GM23338 (cell line): ENCODE data around the gene GPNMB. TPM values are rescaled to one million over a fixed set of nuclear protein-coding genes. Genes with fewer than 3 reads are reported as not detected.
"Not testable (repeated sequence)": the region's sequence is repeated elsewhere in the genome, so short reads cannot be mapped to it uniquely, and the experiment has no call there.

ENCODE experiments used
- ATAC-seq: fragments of 200-7000 bp; cut with Tn5 transposase; 3 replicates; pipeline ENCODE4 v1.9.1; 2020
- DNase-seq: peaks from one replicate; pipeline ENCODE4 v3.0.0-alpha.2; 2015; ENCODE audit warnings: low spot score
- H2AFZ ChIP-seq: fragments of 200-600 bp; sonication (generic); 2 replicates; pipeline ENCODE4 v1.8.0; 2016; ENCODE audit warnings: antibody characterized with exemption, mild to moderate bottlenecking, moderate library complexity
- H3F3A ChIP-seq: fragments of 200-600 bp; sonication (generic); replicated peaks from 2 replicates; pipeline ENCODE4 v1.8.0; 2017; ENCODE audit warnings: antibody characterized with exemption, mixed run types, low read depth
- H3K27ac ChIP-seq: fragments of 200-600 bp; sonication (generic); 2 replicates; pipeline ENCODE4 v1.6.1; 2016; ENCODE audit warnings: low read depth
- H3K27me3 ChIP-seq: fragments of 200-600 bp; sonication (generic); 2 replicates; pipeline ENCODE4 v1.8.0; 2016; ENCODE audit warnings: mild to moderate bottlenecking, mixed run types, moderate library complexity; ENCODE audit not compliant: insufficient read depth
- H3K36me3 ChIP-seq: fragments of 200-600 bp; sonication (generic); 2 replicates; pipeline ENCODE4 v1.8.0; 2016; ENCODE audit warnings: mild to moderate bottlenecking; ENCODE audit not compliant: insufficient read depth
- H3K4me1 ChIP-seq: fragments of 200-600 bp; sonication (generic); 2 replicates; pipeline ENCODE4 v1.8.0; 2016; ENCODE audit warnings: mild to moderate bottlenecking, moderate library complexity; ENCODE audit not compliant: insufficient read depth
- H3K4me2 ChIP-seq: fragments of 200-600 bp; sonication (generic); 2 replicates; pipeline ENCODE4 v1.7.1; 2017; ENCODE audit warnings: mixed run types
- H3K4me3 ChIP-seq: fragments of 200-600 bp; sonication (generic); 2 replicates; pipeline ENCODE4 v1.6.1; 2016; ENCODE audit warnings: mixed run types
- H3K79me2 ChIP-seq: fragments of 200-600 bp; sonication (generic); replicated peaks from 2 replicates; pipeline ENCODE4 v1.8.0; 2017; ENCODE audit warnings: mild to moderate bottlenecking; ENCODE audit not compliant: insufficient read depth
- H3K9me2 ChIP-seq: fragments of 200-600 bp; sonication (generic); 2 replicates; pipeline ENCODE4 v1.8.0; 2017; ENCODE audit not compliant: insufficient read depth
- H4K20me1 ChIP-seq: fragments of 200-600 bp; sonication (generic); replicated peaks from 2 replicates; pipeline ENCODE4 v1.8.0; 2017; ENCODE audit warnings: mild to moderate bottlenecking; ENCODE audit not compliant: insufficient read depth
- H3K27ac Mint-ChIP-seq: 2 replicates; pipeline ENCODE4 v1.8.0; 2020; ENCODE audit warnings: inconsistent platforms, mild to moderate bottlenecking, moderate library complexity, mixed read lengths
- H3K27me3 Mint-ChIP-seq: 3 replicates; pipeline ENCODE4 v1.8.0; 2022; ENCODE audit warnings: low read depth, mild to moderate bottlenecking, moderate library complexity, mixed read lengths, inconsistent platforms; ENCODE audit not compliant: insufficient read depth, poor library complexity
- H3K36me3 Mint-ChIP-seq: 3 replicates; pipeline ENCODE4 v1.8.0; 2021; ENCODE audit warnings: low read depth, mild to moderate bottlenecking, inconsistent platforms, moderate library complexity, mixed read lengths
- H3K4me1 Mint-ChIP-seq: 3 replicates; pipeline ENCODE4 v1.8.0; 2020; ENCODE audit warnings: mild to moderate bottlenecking, inconsistent platforms, mixed read lengths
- H3K4me3 Mint-ChIP-seq: 3 replicates; pipeline ENCODE4 v1.8.0; 2021; ENCODE audit warnings: moderate library complexity, mild to moderate bottlenecking, inconsistent platforms, mixed read lengths
- H3K9me3 Mint-ChIP-seq: 3 replicates; pipeline ENCODE4 v1.8.0; 2020; ENCODE audit warnings: moderate library complexity, mild to moderate bottlenecking, inconsistent platforms, mixed read lengths
- EZH2phosphoT487 ChIP-seq: fragments of 200-600 bp; sonication (generic); IDR thresholded peaks from one replicate; pipeline ENCODE4 v1.8.1; 2018; ENCODE audit warnings: antibody characterized with exemption; ENCODE audit not compliant: unreplicated experiment
- POLR2AphosphoS5 ChIP-seq: IDR thresholded peaks from 2 replicates; pipeline ENCODE4 v1.6.1; 2016; ENCODE audit warnings: antibody characterized with exemption, low read depth
- STAT1 ChIP-seq: IDR thresholded peaks from one replicate; pipeline ENCODE4 v1.6.1; 2016; ENCODE audit warnings: antibody characterized with exemption; ENCODE audit not compliant: unreplicated experiment
- ZNF331 ChIP-seq: fragments of 250-450 bp; sonication (Bioruptor Pico); IDR thresholded peaks from 2 replicates; pipeline ENCODE4 v1.5.0; 2020; ENCODE audit warnings: low read depth, mild to moderate bottlenecking, moderate library complexity
- ZNF462 ChIP-seq: fragments of 250-450 bp; sonication (Bioruptor Pico); IDR thresholded peaks from 2 replicates; pipeline ENCODE4 v1.5.0; 2020; ENCODE audit warnings: mild to moderate bottlenecking, moderate library complexity
- polyA plus RNA-seq: library from polyadenylated mRNA; unstranded; fragments of >200 nt; fragmentation: Nextera tagmentation; extraction: Ambion mirVana; gene quantifications from 2 replicates; pipeline ENCODE4 v1.2.1, GENCODE V29; 2016
- total RNA-seq: library from RNA; depleted of rRNA; stranded (reverse); fragments of >200 nt; shearing (Covaris generic); gene quantifications from 2 replicates; pipeline ENCODE4 v1.2.3, GENCODE V29; 2014

Gene GPNMB
- total and polyA plus RNA-seq, 2 experiments from 2014 or later = 0.76 to 1.2 TPM

- TF ChIP-seq ZNF462 (CRISPR knock-in tag) = no peak
Measured at GRCh38 chr7:23308754-23309153, 62.2 kb downstream of the GPNMB start (continued).

- not testable (repeated sequence) for ATAC-seq, H3K27me3 Mint-ChIP-seq, H3K9me3 Mint-ChIP-seq, H3K27me3 ChIP-seq, H3K4me2 ChIP-seq, H3K4me3 Mint-ChIP-seq, H2AFZ ChIP-seq, H3K4me3 ChIP-seq, H3K4me1 ChIP-seq, H3K27ac Mint-ChIP-seq, H3K4me1 Mint-ChIP-seq, H3K9me2 ChIP-seq, DNase-seq
- peaks cover 86% of the 10 kb centered on the region for H3K36me3 Mint-ChIP-seq
- H3K36me3 ChIP-seq = peaks cover 58% of the 10 kb centered on the region
- peak overlapping the region; percentile 12 for H3K27ac ChIP-seq
- peaks cover 24% of the 10 kb centered on the region for H3K79me2 ChIP-seq
- peaks cover 14% of the 10 kb centered on the region; the same call in 1 of the 2 replicates for H4K20me1 ChIP-seq
- peaks cover 29% of the 10 kb centered on the region for H3F3A ChIP-seq
Measured at GRCh38 chr7:23312141-23312540, 65.6 kb downstream of the GPNMB start.

GRCh38 chr7:23315366-23315765 is 68.8 kb downstream of the GPNMB start:
- H3K4me2 ChIP-seq = no peak overlapping the region
- H3K27ac ChIP-seq = no peak overlapping the region
- Mint-ChIP-seq H3K4me3 (no peak overlapping the region), H3K27me3 (peaks cover 2% of the 10 kb centered on the region), H3K9me3 (peaks cover 5% of the 10 kb centered on the region; the same call in 1 of the 3 replicates), H3K27ac (no peak overlapping the region), H3K4me1 (no peaks in the 10 kb centered on the region), H3K36me3 (peaks cover 92% of the 10 kb centered on the region)
- H3K9me2 ChIP-seq = no peaks in the 10 kb centered on the region
- DNase-seq (no peak), ATAC-seq (no peak)
- no peaks in the 10 kb centered on the region for H3K4me1 ChIP-seq
- H3K79me2 ChIP-seq = no peaks in the 10 kb centered on the region; the same call in none of the 2 replicates
- peaks cover 14% of the 10 kb centered on the region; the same call in 1 of the 2 replicates for H3F3A ChIP-seq
- no peak overlapping the region for H3K4me3 ChIP-seq
- H3K27me3 ChIP-seq = no peaks in the 10 kb centered on the region
- peaks cover 5% of the 10 kb centered on the region; the same call in 1 of the 2 replicates for H4K20me1 ChIP-seq
- no peak overlapping the region for H2AFZ ChIP-seq
- peaks cover 70% of the 10 kb centered on the region for H3K36me3 ChIP-seq
- TF ChIP-seq POLR2AphosphoS5 = no peak
- no peak for TF ChIP-seq ZNF331
- TF ChIP-seq ZNF462 (CRISPR knock-in tag) = no peak
- no peak for TF ChIP-seq EZH2phosphoT487
- TF ChIP-seq STAT1 = no peak
